HepG2 (cell line): ENCODE measurements around the gene RBM5. TPM values are rescaled to one million over a fixed set of nuclear protein-coding genes. Genes with fewer than 3 reads are reported as not detected.

Experiments
- ATAC-seq: fragments of 200-7000 bp; cut with Tn5 transposase; 3 replicates; pipeline ENCODE4 v1.9.1; 2020; ENCODE audit warnings: mild to moderate bottlenecking, moderate library complexity
- BruUV-seq: library from RNA; stranded (reverse); fragments of 400-500 nt; replicated peaks from 2 replicates; lab custom pipeline; 2021; lab: Mats Ljungman, UMichigan
- CTCF ChIA-PET: fragments of 300-600 bp; formaldehyde crosslinking; extraction: SDS; loops from one replicate; lab custom pipeline; 2021; ENCODE audit warnings: low total read pairs, inconsistent platforms, low intra/inter-chr PET ratio; lab: Yijun Ruan, JAX
- POLR2A ChIA-PET: fragments of 350-600 bp; sonication (Branson Sonifier 250); formaldehyde crosslinking; loops from one replicate; lab custom pipeline; 2020; ENCODE audit warnings: antibody characterized with exemption, inconsistent platforms; lab: Yijun Ruan, JAX
- DNase-seq: peaks from one replicate; pipeline ENCODE4 v3.0.0-alpha.2; 2015; ENCODE audit warnings: low spot score
- FAIRE-seq: peaks from 3 replicates; lab custom pipeline; 2011; peaks lifted over from hg19 to GRCh38; lab: Jason Lieb, UNC
- H2AFZ ChIP-seq: one replicate; pipeline ENCODE4 v1.6.1; 2011; ENCODE audit warnings: low read length, inconsistent platforms
- H3K27ac ChIP-seq: fragments of 300-600 bp; 3 replicates; pipeline ENCODE4 v1.8.0; 2011; ENCODE audit warnings: mixed run types, mild to moderate bottlenecking, mixed read lengths, low read length, inconsistent platforms; ENCODE audit not compliant: insufficient read depth; ENCODE audit errors: extremely low read length
- H3K27me3 ChIP-seq, 2 experiments: fragments of 200-600 bp in 1 of 2; 2 replicates in 1 of 2; 3 replicates in 1 of 2; pipeline versions ENCODE4 v1.6.0 to v1.8.0; 2011; ENCODE audit warnings: low read length in 2 of 2, mild to moderate bottlenecking in 2 of 2, moderate library complexity in 2 of 2, inconsistent platforms in 1 of 2; ENCODE audit not compliant: insufficient read depth in 2 of 2, control insufficient read depth in 1 of 2
- H3K36me3 ChIP-seq, 2 experiments: fragments of 200-600 bp in 1 of 2; replicated peaks in 1 of 2; 2 replicates in 1 of 2; 3 replicates in 1 of 2; pipeline versions ENCODE4 v1.5.1 to v1.8.0; 2011; ENCODE audit warnings: low read length in 2 of 2, inconsistent platforms in 1 of 2; ENCODE audit not compliant: insufficient read depth in 2 of 2, control insufficient read depth in 1 of 2
- H3K4me1 ChIP-seq: 2 replicates; pipeline ENCODE4 v1.5.1; 2012; ENCODE audit warnings: low read length, inconsistent platforms; ENCODE audit not compliant: insufficient read depth
- H3K4me2 ChIP-seq: 2 replicates; pipeline ENCODE4 v1.6.0; 2011; ENCODE audit warnings: low read depth, low read length, inconsistent platforms
- H3K4me3 ChIP-seq, 3 experiments: fragments of 200-600 bp in 1 of 3; sonication (generic), shearing (Covaris generic) in 1 of 3; replicated peaks in 1 of 3; 2 replicates each; pipeline ENCODE4 v1.5.1; 2011 to 2016; ENCODE audit warnings: low read length in 3 of 3, inconsistent platforms in 2 of 3, low read depth in 2 of 3, mild to moderate bottlenecking in 2 of 3, control low read depth in 1 of 3, mixed read lengths in 1 of 3; ENCODE audit not compliant: insufficient read depth in 1 of 3
- H3K79me2 ChIP-seq: one replicate; pipeline ENCODE4 v1.6.1; 2011; ENCODE audit warnings: low read length, inconsistent platforms; ENCODE audit not compliant: insufficient read depth
- H3K9ac ChIP-seq: 2 replicates; pipeline ENCODE4 v1.6.0; 2011; ENCODE audit warnings: mild to moderate bottlenecking, low read depth, low read length, inconsistent platforms; ENCODE audit not compliant: insufficient read depth
- H3K9me3 ChIP-seq: 2 replicates; pipeline ENCODE4 v1.5.1; 2012; ENCODE audit warnings: mild to moderate bottlenecking, low read length
- H4K20me1 ChIP-seq: 2 replicates; pipeline ENCODE4 v1.6.0; 2011; ENCODE audit warnings: inconsistent platforms, mild to moderate bottlenecking, low read length, moderate library complexity; ENCODE audit not compliant: insufficient read depth
- ARNTL ChIP-seq: sonication (generic); formaldehyde crosslinking; IDR thresholded peaks from 2 replicates; pipeline ENCODE4 v1.4.0; 2020; ENCODE audit warnings: mild to moderate bottlenecking, missing genetic modification reagents
- DBP ChIP-seq: sonication (generic); formaldehyde crosslinking; IDR thresholded peaks from 2 replicates; pipeline ENCODE4 v1.4.0; 2020; ENCODE audit warnings: missing genetic modification reagents; ENCODE audit errors: not compliant biosample characterization
- FOXA1 ChIP-seq, 2 experiments: fragments of 450-650 bp in 1 of 2; sonication (generic) in 1 of 2; formaldehyde crosslinking in 1 of 2; IDR thresholded peaks; 2 replicates each; pipeline versions ENCODE4 v1.4.0 to v1.6.1; 2016 to 2020; ENCODE audit warnings: missing genetic modification reagents in 1 of 2
- GLMP ChIP-seq: sonication (generic); formaldehyde crosslinking; IDR thresholded peaks from 2 replicates; pipeline ENCODE4 v1.9.0; 2021; ENCODE audit warnings: missing genetic modification reagents, mild to moderate bottlenecking, borderline replicate concordance
- PRPF4 ChIP-seq: fragments of 200-400 bp; formaldehyde crosslinking; IDR thresholded peaks from 2 replicates; pipeline ENCODE4 v1.6.1; 2016; ENCODE audit warnings: low read length, low read depth; ENCODE audit not compliant: poor library complexity, severe bottlenecking
- STAT5B ChIP-seq: sonication (generic); formaldehyde crosslinking; IDR thresholded peaks from 2 replicates; pipeline ENCODE4 v1.4.0; 2020; ENCODE audit warnings: missing genetic modification reagents
- SYNCRIP ChIP-seq: fragments of 200-400 bp; formaldehyde crosslinking; IDR thresholded peaks from 2 replicates; pipeline ENCODE4 v1.6.1; 2018; ENCODE audit warnings: mild to moderate bottlenecking, low read depth, low read length; ENCODE audit not compliant: insufficient read depth
- TCF7 ChIP-seq: sonication (generic); IDR thresholded peaks from 2 replicates; pipeline ENCODE4 v1.6.1; 2016; ENCODE audit warnings: antibody characterized with exemption, low read depth
- ZBTB44 ChIP-seq: sonication (generic); formaldehyde crosslinking; IDR thresholded peaks from 2 replicates; pipeline ENCODE4 v1.4.0; 2020; ENCODE audit warnings: missing genetic modification reagents
- ZFP82 ChIP-seq: sonication (generic); formaldehyde crosslinking; IDR thresholded peaks from 2 replicates; pipeline ENCODE4 v1.5.1; 2020; ENCODE audit warnings: mild to moderate bottlenecking, missing genetic modification reagents, borderline replicate concordance
- ZFX ChIP-seq: sonication (generic); formaldehyde crosslinking; IDR thresholded peaks from 2 replicates; pipeline ENCODE4 v1.4.0; 2020; ENCODE audit warnings: mild to moderate bottlenecking, low read depth, missing genetic modification reagents, moderate library complexity
- ZMYM2 ChIP-seq: sonication (generic); formaldehyde crosslinking; IDR thresholded peaks from 2 replicates; pipeline ENCODE4 v1.8.0; 2022; ENCODE audit warnings: mild to moderate bottlenecking, missing genetic modification reagents
- ZNF225 ChIP-seq: sonication (generic); formaldehyde crosslinking; IDR thresholded peaks from 2 replicates; pipeline ENCODE4 v1.4.0; 2020; ENCODE audit warnings: mild to moderate bottlenecking, missing genetic modification reagents
- ZNF468 ChIP-seq: sonication (generic); formaldehyde crosslinking; IDR thresholded peaks from 2 replicates; pipeline ENCODE4 v1.8.0; 2022; ENCODE audit warnings: mild to moderate bottlenecking, moderate library complexity, missing genetic modification reagents
- ZNF737 ChIP-seq: sonication (generic); formaldehyde crosslinking; IDR thresholded peaks from 2 replicates; pipeline ENCODE4 v1.5.0; 2020; ENCODE audit warnings: missing genetic modification reagents, mild to moderate bottlenecking, borderline replicate concordance
- ZNF782 ChIP-seq: sonication (generic); formaldehyde crosslinking; IDR thresholded peaks from 2 replicates; pipeline ENCODE4 v1.4.0; 2020; ENCODE audit warnings: missing genetic modification reagents, mild to moderate bottlenecking, borderline replicate concordance
- ZSCAN30 ChIP-seq: sonication (generic); formaldehyde crosslinking; IDR thresholded peaks from 2 replicates; pipeline ENCODE4 v1.5.0; 2020; ENCODE audit warnings: mild to moderate bottlenecking, missing genetic modification reagents
- WGBS: methylation state at CpG from one replicate; pipeline ENCODE4 v1.1.6; 2017; ENCODE audit warnings: low lambda C conversion rate; 5-methylcytosine and 5-hydroxymethylcytosine counted together
- in situ Hi-C: cut with HindIII; loops from 2 replicates; pipeline ENCODE4 v1.10.0; 2017; ENCODE audit warnings: low pct_unique_long_range_greater_than_20kb; ENCODE audit not compliant: extremely low pct_ligation_motif_present
- intact Hi-C: fragments of 100-400 bp; cut with micrococcal nuclease; formaldehyde crosslinking; loops from one replicate; pipeline ENCODE4 v1.10.0; 2022; ENCODE audit not compliant: unreplicated experiment
- polyA plus RNA-seq, 8 experiments: library from polyadenylated mRNA; depleted of rRNA in 3 of 8; stranded (reverse) in 7 of 8; unstranded in 1 of 8; fragments of >200 nt; fragmentation: Illumina TruSeq in 4 of 8; extraction: Trizol in 4 of 8; gene quantifications; 2 replicates each; pipeline versions ENCODE4 v1.2.1 to v1.2.3, GENCODE V29; 2011 to 2016; ENCODE audit warnings: low read depth in 4 of 8, missing spikeins in 1 of 8, mixed read lengths in 1 of 8; ENCODE audit not compliant: insufficient read depth in 1 of 8
- total RNA-seq, 5 experiments: library from RNA; depleted of rRNA; stranded (reverse); fragments of >200 nt; fragmentation: Illumina TruSeq; extraction: Trizol; gene quantifications; 2 replicates each; pipeline ENCODE4 v1.2.3, GENCODE V29; 2016; ENCODE audit warnings: low read depth in 1 of 5
- TF ChIP-seq, protein P1 (sequence below): IDR thresholded peaks from 2 replicates; pipeline ENCODE4 v1.6.1; 2018; ENCODE audit warnings: missing genetic modification reagents, mild to moderate bottlenecking, missing compliant biosample characterization

The RBM5 gene
- total and polyA plus RNA-seq, 2 of the 13 experiments (the other 11 are each of a cell fraction or from before 2014, with no cell fraction given), result 106 to 204 TPM

DNA sequence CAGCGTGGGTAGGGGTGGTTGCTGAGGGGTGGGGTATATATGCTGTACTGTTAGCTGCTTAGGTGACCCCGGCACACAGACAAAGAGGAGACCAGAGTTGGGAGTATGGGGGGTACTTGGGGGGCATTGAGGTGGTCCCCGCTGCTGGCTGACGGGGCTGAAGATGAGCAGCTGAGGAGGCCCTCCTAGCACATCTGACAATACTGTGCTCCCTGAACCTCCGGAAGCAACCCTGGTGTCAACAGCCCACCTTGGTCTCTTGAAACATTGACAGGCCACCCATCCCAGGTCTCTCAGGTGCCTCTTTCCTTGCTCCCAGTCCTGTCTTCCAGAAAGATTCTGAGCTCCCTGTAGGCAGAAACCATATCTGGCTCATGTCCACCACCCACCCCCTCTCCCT is 47.2 kb downstream of the RBM5 start:
- no peaks in the 10 kb centered on the region for H3K36me3 ChIP-seq
- H3K4me3 ChIP-seq, result no peak overlapping the region
- peaks cover 28 to 65% of the 10 kb centered on the region in 2 experiments; a peak in 4 of 5 replicates for H3K27me3 ChIP-seq
- H3K79me2 ChIP-seq, result no peaks in the 10 kb centered on the region
- ATAC-seq, result no peak
- H3K9me3 ChIP-seq, result no peaks in the 10 kb centered on the region
- in situ Hi-C loops, result no loop called here
- H3K4me2 ChIP-seq, result no peak overlapping the region
- intact Hi-C loops, result no loop called here
- ChIA-PET CTCF (no interaction called here), POLR2A (interaction anchor here (1.4 to 1.9 kb wide), 3 partner anchors 20 to 66 kb away, joined by 3 to 6 read pairs (median 6); no protein-coding TSS in a partner anchor)
- peaks cover 7% of the 10 kb centered on the region; the same call in 1 of the 2 replicates for H3K4me1 ChIP-seq
- H3K9ac ChIP-seq, result no peak overlapping the region
- no peak for FAIRE-seq
- BruUV-seq, result no TSS peak
- H4K20me1 ChIP-seq, result no peaks in the 10 kb centered on the region
- no peak overlapping the region for H2AFZ ChIP-seq
- no peak overlapping the region for H3K27ac ChIP-seq
- WGBS, result 25% methylated on average over 4 of the region's 5 CpGs
- TF ChIP-seq GLMP (CRISPR knock-in tag), result no peak
- TF ChIP-seq DBP (CRISPR knock-in tag), result no peak
- no peak for TF ChIP-seq PRPF4
- no peak for TF ChIP-seq STAT5B (CRISPR knock-in tag)
- TF ChIP-seq ZNF225 (CRISPR knock-in tag), result no peak
- TF ChIP-seq ZMYM2 (CRISPR knock-in tag), result no peak
- no peak for TF ChIP-seq ZFX (CRISPR knock-in tag)
- no peak for TF ChIP-seq ARNTL (CRISPR knock-in tag)
- no peak for TF ChIP-seq ZNF782 (CRISPR knock-in tag)
- no peak for TF ChIP-seq ZSCAN30 (CRISPR knock-in tag)
- TF ChIP-seq ZNF737 (CRISPR knock-in tag), result no peak
- no peak for TF ChIP-seq ZFP82 (CRISPR knock-in tag)
- no peak for TF ChIP-seq TCF7
- no peak for TF ChIP-seq SYNCRIP
- no peak for TF ChIP-seq ZNF468 (CRISPR knock-in tag)
- TF ChIP-seq ZBTB44 (CRISPR knock-in tag), result no peak
- TF ChIP-seq, protein P1, sequence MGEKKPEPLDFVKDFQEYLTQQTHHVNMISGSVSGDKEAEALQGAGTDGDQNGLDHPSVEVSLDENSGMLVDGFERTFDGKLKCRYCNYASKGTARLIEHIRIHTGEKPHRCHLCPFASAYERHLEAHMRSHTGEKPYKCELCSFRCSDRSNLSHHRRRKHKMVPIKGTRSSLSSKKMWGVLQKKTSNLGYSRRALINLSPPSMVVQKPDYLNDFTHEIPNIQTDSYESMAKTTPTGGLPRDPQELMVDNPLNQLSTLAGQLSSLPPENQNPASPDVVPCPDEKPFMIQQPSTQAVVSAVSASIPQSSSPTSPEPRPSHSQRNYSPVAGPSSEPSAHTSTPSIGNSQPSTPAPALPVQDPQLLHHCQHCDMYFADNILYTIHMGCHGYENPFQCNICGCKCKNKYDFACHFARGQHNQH, result no peak
- no peak for TF ChIP-seq FOXA1 (IDR thresholded peaks at IDR 0.05)
- TF ChIP-seq FOXA1 (CRISPR knock-in tag; IDR thresholded peaks at IDR 0.05), result no peak
- DNase-seq, result no peak
